ENCODE data around the gene PRRT1B.
"Not testable (repeated sequence)": the region's sequence is repeated elsewhere in the genome, so short reads cannot be mapped to it uniquely, and the experiment has no call there.

PRRT1B gene

GRCh38 chr9:131523086-131523388, 22.3 kb upstream of the PRRT1B start:
- no peak for DNase-seq

GRCh38 chr9:131523451-131524435, 21.6 kb upstream of the PRRT1B start:
- no peak for DNase-seq

GRCh38 chr9:131524665-131525315, 20.5 kb upstream of the PRRT1B start:
- DNase-seq = no peak

- no peak for DNase-seq
These were observed 19.4 kb upstream of the PRRT1B start for GRCh38 chr9:131525643-131526565.

- DNase-seq = no peak
These were observed 17.1 kb upstream of the PRRT1B start for GRCh38 chr9:131528186-131528585.

GRCh38 chr9:131528886-131529505, 16.3 kb upstream of the PRRT1B start:
- no peak for DNase-seq

GRCh38 chr9:131529597-131530545, 15.5 kb upstream of the PRRT1B start:
- DNase-seq = no peak

- peak; percentile 6 for DNase-seq
These were observed 14.8 kb upstream of the PRRT1B start for GRCh38 chr9:131530546-131530919.

GRCh38 chr9:131530920-131531832, 14.1 kb upstream of the PRRT1B start, which contains the start of gene UCK1:
UCK1 (minus strand) TSS chr9:131531263; CDS start chr9:131531174, 89 bp downstream.
- peak; percentile 51 for DNase-seq

GRCh38 chr9:131534721-131535237, 10.5 kb upstream of the PRRT1B start:
- no peak for DNase-seq

GRCh38 chr9:131537946-131538345, 7.4 kb upstream of the PRRT1B start:
- no peak for DNase-seq

GRCh38 chr9:131539223-131539923, 6.0 kb upstream of the PRRT1B start:
- DNase-seq = no peak

GRCh38 chr9:131543141-131543540, 2.2 kb upstream of the PRRT1B start:
- no peak for DNase-seq

- DNase-seq = no peak
These were observed 538 bp downstream of the PRRT1B start for GRCh38 chr9:131545786-131546335.

GRCh38 chr9:131546336-131547084, 1.2 kb downstream of the PRRT1B start:
- no peak for DNase-seq

- DNase-seq = not testable (repeated sequence)
These were observed 3.9 kb downstream of the PRRT1B start for GRCh38 chr9:131549186-131549585.

GRCh38 chr9:131550465-131550864, 5.1 kb downstream of the PRRT1B start:
- not testable (repeated sequence) for DNase-seq

- DNase-seq = no peak
These were observed 6.7 kb downstream of the PRRT1B start for GRCh38 chr9:131552030-131552429.
